ENCODE results near the gene C19orf33. TPM values are rescaled to one million over a fixed set of nuclear protein-coding genes. Genes with fewer than 3 reads are reported as not detected.
A peak's percentile ranks its signal among the peaks of the same experiment; 100 is the strongest.

C19orf33 gene
- total RNA-seq, 4 donors from 2014 or later: 354 to 843 (median 469) TPM

DNA sequence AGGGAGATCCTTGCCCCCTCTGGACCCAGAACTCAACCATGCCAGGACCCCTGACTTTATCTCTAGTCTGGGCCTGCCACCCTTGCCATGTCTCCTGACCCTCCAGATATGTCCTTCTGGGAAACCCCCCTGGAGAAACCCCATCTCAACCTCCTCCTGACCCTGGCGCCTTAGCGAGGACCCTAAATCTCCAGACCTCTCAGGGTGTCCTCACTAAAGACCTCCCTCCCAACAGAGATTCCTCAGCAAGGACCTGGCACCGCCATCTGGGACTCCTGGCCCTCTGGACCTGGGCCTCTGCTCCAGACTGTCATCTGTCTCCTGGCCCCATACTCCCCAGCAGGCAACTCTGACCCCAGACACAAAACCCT is 16.9 kb downstream of the C19orf33 start:
- H3K36me3 ChIP-seq: peaks cover 6 to 29% (median 9%) of the 10 kb centered on the region in 3 donors
- TF ChIP-seq, protein P1, sequence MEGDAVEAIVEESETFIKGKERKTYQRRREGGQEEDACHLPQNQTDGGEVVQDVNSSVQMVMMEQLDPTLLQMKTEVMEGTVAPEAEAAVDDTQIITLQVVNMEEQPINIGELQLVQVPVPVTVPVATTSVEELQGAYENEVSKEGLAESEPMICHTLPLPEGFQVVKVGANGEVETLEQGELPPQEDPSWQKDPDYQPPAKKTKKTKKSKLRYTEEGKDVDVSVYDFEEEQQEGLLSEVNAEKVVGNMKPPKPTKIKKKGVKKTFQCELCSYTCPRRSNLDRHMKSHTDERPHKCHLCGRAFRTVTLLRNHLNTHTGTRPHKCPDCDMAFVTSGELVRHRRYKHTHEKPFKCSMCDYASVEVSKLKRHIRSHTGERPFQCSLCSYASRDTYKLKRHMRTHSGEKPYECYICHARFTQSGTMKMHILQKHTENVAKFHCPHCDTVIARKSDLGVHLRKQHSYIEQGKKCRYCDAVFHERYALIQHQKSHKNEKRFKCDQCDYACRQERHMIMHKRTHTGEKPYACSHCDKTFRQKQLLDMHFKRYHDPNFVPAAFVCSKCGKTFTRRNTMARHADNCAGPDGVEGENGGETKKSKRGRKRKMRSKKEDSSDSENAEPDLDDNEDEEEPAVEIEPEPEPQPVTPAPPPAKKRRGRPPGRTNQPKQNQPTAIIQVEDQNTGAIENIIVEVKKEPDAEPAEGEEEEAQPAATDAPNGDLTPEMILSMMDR (IDR thresholded peaks at IDR 0.05): no peak
- no peak for TF ChIP-seq POLR2A (IDR thresholded peaks at IDR 0.05)
- peak overlapping the region; percentile 62 to 86 (median 78) for H3K4me3 ChIP-seq
- 83 to 95% methylated on average over 2 to 3 of the region's 3 CpGs for WGBS, 2 donors
- intact Hi-C loops (cut with DNase I): no loop called here
- H3K4me1 ChIP-seq: peaks cover 34 to 87% (median 47%) of the 10 kb centered on the region in 3 donors
- peak overlapping the region; percentile 87 to 93 (median 90) for H3K27ac ChIP-seq
- no peak for DNase-seq
- no peaks in the 10 kb centered on the region for H3K27me3 ChIP-seq
- H3K9me3 ChIP-seq: no peaks in the 10 kb centered on the region

DNA sequence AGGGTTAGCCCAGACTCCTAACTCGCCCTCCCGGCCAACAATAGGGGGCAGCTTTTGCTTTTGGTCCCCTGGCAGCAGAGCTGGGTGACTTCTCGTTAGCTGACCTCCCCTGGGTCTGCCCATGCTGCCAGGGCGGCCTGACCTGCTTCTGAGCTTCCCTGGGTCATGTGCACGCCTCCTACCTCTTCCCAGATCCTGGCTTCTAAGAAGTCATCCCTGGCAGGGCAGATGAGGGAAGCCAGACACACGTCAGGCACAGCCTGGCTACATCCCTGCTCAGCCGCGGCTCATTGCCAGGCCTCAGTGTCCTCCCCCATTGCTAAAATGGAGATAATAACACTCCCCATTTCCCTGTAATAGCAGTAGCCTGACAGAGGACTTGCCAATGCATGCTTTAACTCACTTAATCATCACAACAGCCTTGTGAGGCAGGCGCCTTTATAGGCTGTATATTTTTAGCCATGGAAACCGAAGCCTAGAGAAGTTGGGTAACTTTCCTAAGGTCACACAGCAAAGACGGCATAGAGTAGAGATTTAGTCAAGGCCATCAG is 17.7 kb downstream of the C19orf33 start:
- Histone ChIP-seq H3K27me3 (no peaks in the 10 kb centered on the region), H3K36me3 (peaks cover 11 to 36% (median 14%) of the 10 kb centered on the region in 3 donors), H3K27ac (peak overlapping the region; percentile 87 to 93 (median 90)), H3K4me3 (peak overlapping the region; percentile 62 to 86 (median 78)), H3K9me3 (no peaks in the 10 kb centered on the region), H3K4me1 (peaks cover 28 to 80% (median 44%) of the 10 kb centered on the region in 3 donors)
- peak in 2 of 4 donors; percentile 14 to 52 for TF ChIP-seq POLR2A (IDR thresholded peaks at IDR 0.05)
- TF ChIP-seq, protein P1 (IDR thresholded peaks at IDR 0.05): peak in 1 of 6 experiments; percentile 12
- intact Hi-C loops (cut with DNase I): no loop called here
- WGBS, 2 donors: 45 to 53% methylated on average over 5 to 7 of the region's 11 CpGs
- DNase-seq: no peak

DNA sequence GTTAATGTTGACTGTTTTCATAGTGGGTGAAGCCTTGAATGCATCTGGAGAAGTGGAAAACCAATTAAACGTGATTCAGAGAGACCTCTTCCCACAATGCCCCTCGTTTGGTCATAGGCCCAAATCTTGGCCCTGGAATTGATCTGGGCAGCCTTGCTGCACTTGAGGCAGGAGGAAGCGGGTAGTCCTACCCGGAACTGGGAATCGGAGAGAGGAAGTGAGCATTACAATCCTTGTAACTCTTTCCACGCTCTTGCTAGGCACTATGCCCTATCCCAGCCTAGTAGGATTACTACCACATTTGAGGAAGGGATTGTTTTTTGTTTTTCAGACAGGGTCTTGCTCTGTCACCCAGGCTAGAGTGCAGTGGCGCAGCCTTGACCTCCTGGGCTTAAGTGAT is 19.2 kb downstream of the C19orf33 start:
- H3K4me3 ChIP-seq: no peak overlapping the region
- no peak for TF ChIP-seq POLR2A (IDR thresholded peaks at IDR 0.05)
- TF ChIP-seq, protein P1 (IDR thresholded peaks at IDR 0.05): no peak
- peak overlapping the region in 3 of 4 donors; percentile 25 to 87 (median 27) for H3K27ac ChIP-seq
- peaks cover 20 to 52% (median 29%) of the 10 kb centered on the region in 3 donors for H3K36me3 ChIP-seq
- peaks cover 27 to 64% (median 42%) of the 10 kb centered on the region in 3 donors for H3K4me1 ChIP-seq
- intact Hi-C loops (cut with DNase I): no loop called here
- WGBS, 2 donors: 62 to 80% methylated on average over 7 of the region's 7 CpGs
- H3K9me3 ChIP-seq: no peaks in the 10 kb centered on the region
- DNase-seq: no peak
- H3K27me3 ChIP-seq: no peaks in the 10 kb centered on the region

DNA sequence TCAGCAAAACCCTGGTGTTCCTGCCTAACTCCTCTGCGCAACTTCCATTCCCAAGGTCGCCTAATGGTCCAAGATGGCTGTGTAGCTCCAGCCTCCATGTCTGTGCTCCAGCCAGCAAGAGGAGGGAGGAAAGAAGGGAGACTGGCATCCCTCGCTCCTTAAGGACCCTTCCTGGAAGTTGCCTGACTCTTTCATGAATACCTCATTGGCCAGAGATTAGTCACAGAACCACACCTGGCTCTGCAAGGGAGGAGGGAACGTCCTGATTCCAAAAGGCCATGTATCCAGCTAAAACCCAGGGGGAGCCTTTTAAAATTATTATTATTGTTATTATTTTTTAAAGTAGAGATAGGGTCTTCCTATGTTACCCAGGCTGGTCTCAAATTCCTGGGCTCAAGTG is 20.4 kb downstream of the C19orf33 start:
- no peak for TF ChIP-seq POLR2A (IDR thresholded peaks at IDR 0.05)
- TF ChIP-seq, protein P1 (IDR thresholded peaks at IDR 0.05): no peak
- WGBS, 2 donors: 60 to 89% methylated on average over 3 to 4 of the region's 4 CpGs
- Histone ChIP-seq H3K4me3 (no peak overlapping the region), H3K36me3 (peaks cover 20 to 63% (median 30%) of the 10 kb centered on the region in 3 donors), H3K4me1 (peaks cover 15 to 53% (median 33%) of the 10 kb centered on the region in 3 donors), H3K27ac (peak overlapping the region in 2 of 4 donors; percentile 17 to 30), H3K9me3 (no peaks in the 10 kb centered on the region), H3K27me3 (no peaks in the 10 kb centered on the region)
- intact Hi-C loops (cut with DNase I): no loop called here
- DNase-seq: no peak

DNA sequence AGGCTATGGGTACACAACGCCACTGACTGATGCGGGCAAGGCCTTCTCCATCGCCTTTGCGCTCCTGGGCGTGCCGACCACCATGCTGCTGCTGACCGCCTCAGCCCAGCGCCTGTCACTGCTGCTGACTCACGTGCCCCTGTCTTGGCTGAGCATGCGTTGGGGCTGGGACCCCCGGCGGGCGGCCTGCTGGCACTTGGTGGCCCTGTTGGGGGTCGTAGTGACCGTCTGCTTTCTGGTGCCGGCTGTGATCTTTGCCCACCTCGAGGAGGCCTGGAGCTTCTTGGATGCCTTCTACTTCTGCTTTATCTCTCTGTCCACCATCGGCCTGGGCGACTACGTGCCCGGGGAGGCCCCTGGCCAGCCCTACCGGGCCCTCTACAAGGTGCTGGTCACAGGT is 22.5 kb downstream of the C19orf33 start:
- no peak for DNase-seq
- no peak overlapping the region for H3K4me3 ChIP-seq
- no peak overlapping the region for H3K27ac ChIP-seq
- no peaks in the 10 kb centered on the region for H3K27me3 ChIP-seq
- intact Hi-C loops (cut with DNase I): loop anchor here (5.0 kb wide), 1 partner anchor 74 kb away; no protein-coding TSS in a partner anchor
- TF ChIP-seq, protein P1 (IDR thresholded peaks at IDR 0.05): no peak
- TF ChIP-seq POLR2A (IDR thresholded peaks at IDR 0.05): no peak
- peaks cover 2 to 31% (median 22%) of the 10 kb centered on the region in 3 donors for H3K4me1 ChIP-seq
- peaks cover 20 to 74% (median 30%) of the 10 kb centered on the region in 3 donors for H3K36me3 ChIP-seq
- H3K9me3 ChIP-seq: no peaks in the 10 kb centered on the region
- WGBS, 2 donors: 100% methylated on average over 2 to 9 of the region's 22 CpGs

Measured in esophagus squamous epithelium (tissue), 5 donors.